Measurements from ENCODE around the gene PTPRD. TPM values are rescaled to one million over a fixed set of nuclear protein-coding genes. Genes with fewer than 3 reads are reported as not detected.

PTPRD gene
- total RNA-seq, 1 donor from 2014 or later = 136 TPM

- no peaks in the 10 kb centered on the region for H3K4me1 ChIP-seq
Observed at GRCh38 chr9:8907868-8908267, 1704.9 kb downstream of the PTPRD start.

DNA sequence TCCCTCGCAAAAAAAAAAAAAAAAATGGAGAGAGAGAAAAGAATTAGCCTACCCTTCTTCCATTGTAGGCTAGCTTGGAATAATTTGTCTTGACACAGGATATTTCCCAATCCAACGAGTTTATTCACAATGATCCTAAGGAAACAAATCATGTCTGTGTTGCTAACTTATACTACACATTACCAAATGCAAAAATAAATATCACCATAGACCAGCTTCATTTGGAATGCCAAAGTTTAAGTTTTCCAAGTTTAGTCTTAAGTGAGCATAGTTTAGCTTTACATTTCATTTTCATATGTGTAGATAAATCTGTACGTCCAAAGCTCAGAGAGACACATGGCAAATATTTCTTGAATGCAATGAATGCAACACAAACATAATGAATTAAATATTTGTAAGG, 1707.1 kb downstream of the PTPRD start:
- no peak overlapping the region for H2AFZ ChIP-seq (replicated peaks)
- no peaks in the 10 kb centered on the region for H3K36me3 ChIP-seq
- Mint-ChIP-seq H3K4me1 (no peaks in the 10 kb centered on the region), H3K27ac (no peak overlapping the region), H3K27me3 (ENCODE audit: insufficient read depth, low read depth) (no peaks in the 10 kb centered on the region), H3K9me3 (peaks cover 5% of the 10 kb centered on the region), H3K36me3 (no peaks in the 10 kb centered on the region), H3K4me3 (no peak overlapping the region)
- no peaks in the 10 kb centered on the region for H3F3A ChIP-seq (ENCODE audit: low read depth)
- H3K4me3 ChIP-seq = no peak overlapping the region
- H3K9ac ChIP-seq = no peak overlapping the region
- no peaks in the 10 kb centered on the region for H4K20me1 ChIP-seq (ENCODE audit: low read depth)
- H3K79me2 ChIP-seq (ENCODE audit: low read depth) = no peaks in the 10 kb centered on the region
- no peaks in the 10 kb centered on the region for H3K27me3 ChIP-seq
- no peak for TF ChIP-seq EZH2phosphoT487 (IDR thresholded peaks at IDR 0.05)
- TF ChIP-seq EZH2 (IDR thresholded peaks at IDR 0.05) = no peak
- TF ChIP-seq CTCF (IDR thresholded peaks at IDR 0.05) = no peak
- no peaks in the 10 kb centered on the region for H3K9me3 ChIP-seq (ENCODE audit: low read depth)
- no peaks in the 10 kb centered on the region for H3K4me1 ChIP-seq
- no peak overlapping the region for H3K27ac ChIP-seq
- H3K4me2 ChIP-seq = no peak overlapping the region
- no peak for DNase-seq (ENCODE audit: low spot score)

More at GRCh38 chr9:8907868-8908267, 1704.9 kb downstream of the PTPRD start:
- TF ChIP-seq EZH2 (IDR thresholded peaks at IDR 0.05) (no peak), CTCF (IDR thresholded peaks at IDR 0.05) (no peak), EZH2phosphoT487 (IDR thresholded peaks at IDR 0.05) (no peak)
- H3K27me3 ChIP-seq = no peaks in the 10 kb centered on the region
- no peak overlapping the region for H3K4me2 ChIP-seq
- Mint-ChIP-seq H3K27ac (no peak overlapping the region), H3K9me3 (peaks cover 5% of the 10 kb centered on the region), H3K4me1 (no peaks in the 10 kb centered on the region), H3K4me3 (no peak overlapping the region), H3K36me3 (no peaks in the 10 kb centered on the region), H3K27me3 (ENCODE audit: insufficient read depth, low read depth) (no peaks in the 10 kb centered on the region)
- no peaks in the 10 kb centered on the region for H3K9me3 ChIP-seq (ENCODE audit: low read depth)
- H3K9ac ChIP-seq = no peak overlapping the region
- no peak overlapping the region for H3K4me3 ChIP-seq
- no peak for DNase-seq (ENCODE audit: low spot score)
- no peaks in the 10 kb centered on the region for H3K79me2 ChIP-seq (ENCODE audit: low read depth)
- H3K36me3 ChIP-seq = no peaks in the 10 kb centered on the region
- no peak overlapping the region for H3K27ac ChIP-seq
- H3F3A ChIP-seq (ENCODE audit: low read depth) = no peaks in the 10 kb centered on the region
- H2AFZ ChIP-seq (replicated peaks) = no peak overlapping the region
- H4K20me1 ChIP-seq (ENCODE audit: low read depth) = no peaks in the 10 kb centered on the region

GRCh38 chr9:8904771-8905515, 1707.9 kb downstream of the PTPRD start:
- TF ChIP-seq EZH2phosphoT487 (IDR thresholded peaks at IDR 0.05) = no peak
- no peak for TF ChIP-seq EZH2 (IDR thresholded peaks at IDR 0.05)
- no peak for TF ChIP-seq CTCF (IDR thresholded peaks at IDR 0.05)
- Histone ChIP-seq H3F3A (ENCODE audit: low read depth) (no peaks in the 10 kb centered on the region), H3K4me2 (no peak overlapping the region), H3K36me3 (no peaks in the 10 kb centered on the region), H3K4me3 (no peak overlapping the region), H3K4me1 (no peaks in the 10 kb centered on the region), H3K9me3 (ENCODE audit: low read depth) (no peaks in the 10 kb centered on the region), H3K79me2 (ENCODE audit: low read depth) (no peaks in the 10 kb centered on the region), H3K9ac (no peak overlapping the region), H4K20me1 (ENCODE audit: low read depth) (no peaks in the 10 kb centered on the region), H3K27ac (no peak overlapping the region), H3K27me3 (no peaks in the 10 kb centered on the region), H2AFZ (replicated peaks) (no peak overlapping the region)
- no peaks in the 10 kb centered on the region for H3K4me1 Mint-ChIP-seq
- H3K27ac Mint-ChIP-seq = no peak overlapping the region
- no peaks in the 10 kb centered on the region for H3K27me3 Mint-ChIP-seq (ENCODE audit: insufficient read depth, low read depth)
- no peaks in the 10 kb centered on the region for H3K36me3 Mint-ChIP-seq
- no peak overlapping the region for H3K4me3 Mint-ChIP-seq
- peaks cover 5% of the 10 kb centered on the region for H3K9me3 Mint-ChIP-seq
- DNase-seq (ENCODE audit: low spot score) = no peak

Data from neural progenitor cell (in vitro differentiated cells).